ENCODE results near the gene RARB. TPM values are rescaled to one million over a fixed set of nuclear protein-coding genes. Genes with fewer than 3 reads are reported as not detected.

The RARB gene
- total RNA-seq, 1 donor from 2014 or later: 13.4 TPM

DNA sequence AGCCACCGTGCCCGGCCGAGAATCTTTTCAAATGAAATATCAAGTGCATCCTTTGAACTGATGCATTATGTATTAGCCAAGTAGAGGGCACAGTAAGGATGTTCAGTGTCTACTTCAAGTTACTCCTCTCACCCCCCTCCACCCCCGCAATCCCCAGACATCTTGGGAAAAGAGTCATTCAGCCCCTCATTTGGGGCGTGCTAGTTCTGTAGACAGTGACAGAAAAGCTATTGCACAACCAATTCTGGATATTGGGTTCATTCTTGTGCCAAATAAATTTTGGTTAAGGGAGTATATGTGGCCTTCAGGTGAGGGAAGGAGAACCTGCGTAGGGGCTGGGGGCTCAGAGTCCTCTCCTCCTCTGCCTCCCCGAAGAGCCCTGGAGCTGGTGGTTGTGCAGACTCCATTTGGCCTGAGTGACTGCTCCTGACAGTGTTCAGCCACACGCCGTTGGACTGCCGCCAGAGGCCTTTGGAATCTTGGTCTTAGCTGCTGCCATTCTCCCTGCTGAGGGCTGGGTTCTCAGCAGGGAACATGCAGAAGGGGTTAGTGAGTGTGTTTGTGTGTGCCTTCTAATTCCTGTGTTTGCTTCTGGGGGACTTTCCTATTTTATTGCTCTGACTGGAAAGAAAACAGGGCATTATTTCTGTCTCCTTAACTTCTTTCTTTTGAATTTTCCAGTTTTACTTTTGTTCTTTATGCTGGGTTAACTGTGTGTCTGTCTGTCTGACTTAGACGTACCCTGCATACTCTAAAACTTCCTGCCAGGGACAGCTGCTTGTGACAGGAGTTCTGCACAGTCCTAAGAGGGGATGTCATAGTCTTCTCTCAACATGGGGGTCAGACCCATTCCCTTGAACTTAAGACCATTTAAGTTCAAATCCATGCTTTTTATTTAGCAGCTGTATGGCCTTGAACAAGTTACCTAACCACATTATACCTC is 21.0 kb downstream of the RARB start:
- no peak for DNase-seq

GRCh38 chr3:25449857-25450256 is 21.8 kb downstream of the RARB start:
- no peak for DNase-seq

- DNase-seq: no peak
These were observed 24.1 kb downstream of the RARB start for GRCh38 chr3:25452192-25452591.

- DNase-seq: no peak
These were observed 24.7 kb downstream of the RARB start for GRCh38 chr3:25452740-25453139.

- DNase-seq: no peak
These were observed 25.5 kb downstream of the RARB start for GRCh38 chr3:25453619-25454004.

DNA sequence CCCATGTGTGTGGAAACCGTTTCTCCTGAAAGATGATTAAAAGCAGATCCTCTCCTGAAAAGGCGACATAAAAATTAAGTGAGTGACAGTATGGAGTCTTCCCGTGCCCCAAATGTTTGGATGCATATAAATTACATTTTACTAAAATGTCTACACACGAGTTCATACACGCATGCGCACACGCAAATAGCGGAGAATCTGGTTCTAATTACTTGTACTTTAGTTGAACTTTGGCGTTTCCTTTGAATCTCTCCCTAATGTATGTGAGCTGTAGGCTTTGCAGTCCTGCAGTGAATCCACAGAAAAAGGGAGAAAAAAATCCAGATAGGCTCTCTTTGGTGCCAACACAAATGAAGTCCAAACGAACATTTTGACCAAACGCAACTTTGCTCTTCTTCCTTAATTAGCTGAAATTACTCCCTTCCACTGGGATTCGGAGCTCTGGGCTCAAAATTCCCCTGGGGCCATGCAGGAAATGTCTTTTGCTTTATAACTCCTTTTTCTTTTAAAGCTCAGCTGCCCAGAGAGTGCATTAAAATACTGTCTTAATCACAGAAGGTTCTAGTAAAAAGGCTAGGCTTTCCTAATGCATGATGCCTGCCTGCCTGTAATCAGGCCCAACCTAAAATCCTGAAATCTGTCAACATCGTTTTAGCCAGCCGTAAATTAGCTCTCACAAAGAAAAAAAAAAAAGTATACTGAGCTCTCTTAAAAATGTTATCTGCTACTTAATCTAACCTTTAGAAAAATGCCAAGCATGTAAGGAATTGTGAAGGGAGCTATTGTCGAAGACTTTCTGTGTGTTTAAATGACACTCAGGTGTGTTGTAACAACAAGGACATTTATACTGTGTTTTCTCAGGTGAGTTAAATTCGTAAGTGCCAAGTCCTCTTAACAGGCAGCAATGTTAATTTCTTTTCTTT is 26.2 kb downstream of the RARB start:
- no peak for DNase-seq

GRCh38 chr3:25455441-25456132 is 27.5 kb downstream of the RARB start:
- peak; percentile 41 for DNase-seq

DNA sequence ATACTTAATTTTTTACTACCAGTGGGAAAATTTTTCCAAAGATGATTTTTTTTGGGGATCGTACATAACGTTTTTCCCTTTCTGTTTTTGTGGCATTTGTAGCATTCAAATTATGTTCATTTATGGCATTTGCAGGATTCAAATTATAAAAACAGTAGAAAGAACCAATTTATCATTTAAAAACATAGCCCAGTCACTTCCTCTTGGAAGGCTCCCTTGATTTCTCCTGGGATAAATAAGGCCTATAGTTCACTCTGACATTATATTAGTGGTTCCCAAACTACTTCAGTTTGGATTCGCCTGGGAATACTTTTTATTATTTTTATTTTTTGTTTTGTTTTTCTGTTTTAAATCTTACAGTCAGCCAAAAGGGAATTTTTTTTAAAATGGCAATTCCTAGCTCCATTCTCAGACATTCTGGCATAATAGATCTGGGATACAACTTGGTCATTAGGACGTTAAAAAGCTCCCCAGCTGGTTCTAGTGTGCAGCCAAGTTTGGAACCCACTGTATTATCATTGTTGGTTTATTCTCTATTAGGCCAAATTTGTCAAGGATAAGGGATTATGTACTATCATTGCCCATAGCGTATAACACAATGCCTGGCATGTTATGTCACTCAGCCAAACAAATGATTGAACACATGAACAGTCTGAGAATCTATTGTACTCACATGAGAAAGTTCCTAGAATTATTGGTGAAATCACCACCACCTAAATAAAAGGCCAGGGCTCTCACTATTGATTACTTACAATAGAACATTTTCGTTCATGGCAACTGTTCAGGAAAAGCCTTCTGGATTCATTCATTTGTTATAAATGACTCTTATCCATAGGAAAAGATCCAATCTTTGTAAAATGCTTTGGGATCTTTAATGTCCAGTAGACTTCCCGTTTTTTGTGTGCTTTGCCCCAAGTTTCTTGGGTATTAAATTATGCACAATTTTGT is 28.9 kb downstream of the RARB start:
- no peak for DNase-seq

DNA sequence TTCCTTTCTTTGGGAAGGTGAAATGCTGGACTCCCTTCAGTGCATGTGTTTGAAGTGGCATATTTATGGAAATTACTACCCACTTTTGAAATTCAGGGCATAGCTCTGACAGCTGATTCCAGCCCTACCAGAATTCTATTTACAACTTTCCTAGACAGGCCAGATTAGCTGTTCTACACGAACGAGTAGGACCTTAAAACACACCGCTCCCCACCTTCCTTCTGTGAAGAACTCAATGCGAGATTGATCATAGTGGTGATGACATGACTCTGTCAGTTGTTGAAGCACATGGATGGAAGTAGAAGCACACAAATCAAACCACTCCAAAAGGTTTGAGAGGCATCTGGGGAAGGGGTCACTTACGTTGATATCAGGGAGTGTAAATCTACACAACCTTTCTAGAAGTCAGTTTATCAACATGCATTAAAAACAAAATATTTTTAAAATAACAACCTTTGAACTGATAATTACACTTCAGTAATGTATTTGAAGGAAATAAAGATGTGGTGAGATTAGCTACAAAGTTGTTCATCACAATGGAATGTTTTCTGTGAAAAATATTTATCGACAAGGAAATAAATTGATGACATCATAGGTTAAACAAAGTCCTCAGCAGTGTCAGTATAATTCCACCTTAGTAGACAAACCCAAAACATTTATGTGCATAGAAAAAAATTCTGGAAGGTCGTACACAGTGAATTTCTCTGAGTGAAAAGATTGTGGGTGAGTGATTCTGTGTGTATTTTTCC is 29.8 kb downstream of the RARB start:
- DNase-seq: no peak

DNA sequence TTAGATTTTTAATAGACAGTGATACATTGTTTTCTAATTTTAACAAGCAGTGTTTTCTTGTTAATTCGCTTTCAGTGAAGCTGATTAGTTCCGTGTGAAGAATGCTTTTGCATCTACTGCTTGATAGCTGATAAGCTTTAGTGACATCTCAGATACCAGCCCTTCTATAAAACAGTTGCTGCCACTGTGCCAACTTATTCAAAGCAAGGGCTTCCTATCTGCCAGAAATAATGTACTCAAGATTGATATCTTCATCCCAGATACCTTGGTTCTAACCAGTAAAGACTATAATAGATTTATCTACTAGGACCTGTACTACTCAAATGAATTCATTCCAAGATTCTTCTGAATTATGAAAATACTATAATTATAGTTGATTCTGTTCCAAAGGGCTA is 30.4 kb downstream of the RARB start:
- no peak for DNase-seq

DNA sequence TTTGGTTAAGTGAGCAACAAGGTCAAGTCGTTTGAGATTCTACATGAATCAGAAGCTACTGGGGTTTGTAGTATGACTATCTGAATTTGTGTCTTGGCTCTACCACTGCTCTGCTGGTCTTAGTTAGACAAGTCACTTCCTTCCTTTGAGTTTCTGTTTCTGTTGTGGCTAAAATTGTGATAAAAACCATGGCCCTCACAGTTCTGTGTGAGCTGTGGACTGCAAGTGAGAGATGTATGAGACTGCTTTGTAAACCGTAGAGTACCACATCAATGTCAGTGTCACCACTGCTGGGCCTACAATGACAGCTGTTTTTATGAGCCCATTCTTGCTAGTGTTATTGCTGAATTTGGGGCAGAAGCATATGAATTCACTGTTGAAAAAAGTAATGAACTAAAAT is 32.7 kb downstream of the RARB start:
- no peak for DNase-seq

DNA sequence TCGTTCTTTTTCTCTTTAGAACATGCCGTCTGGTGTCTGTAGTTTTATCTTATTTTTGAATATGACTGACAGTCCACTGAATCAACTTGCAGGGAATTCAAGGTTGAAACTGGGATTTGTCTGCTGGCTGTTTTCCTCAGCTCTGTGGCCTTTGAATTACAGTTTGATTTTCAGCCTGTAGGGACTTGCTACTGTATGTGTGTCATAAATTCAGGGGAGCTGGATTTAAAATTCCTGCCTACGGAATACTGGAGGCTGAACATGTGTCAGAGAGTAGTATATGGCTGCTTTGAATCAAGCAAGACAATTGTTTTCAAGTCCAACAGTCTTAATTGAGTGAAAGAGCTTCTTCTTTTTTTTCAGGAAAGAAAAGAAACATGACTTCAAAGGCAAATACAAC is 33.9 kb downstream of the RARB start:
- no peak for DNase-seq

DNA sequence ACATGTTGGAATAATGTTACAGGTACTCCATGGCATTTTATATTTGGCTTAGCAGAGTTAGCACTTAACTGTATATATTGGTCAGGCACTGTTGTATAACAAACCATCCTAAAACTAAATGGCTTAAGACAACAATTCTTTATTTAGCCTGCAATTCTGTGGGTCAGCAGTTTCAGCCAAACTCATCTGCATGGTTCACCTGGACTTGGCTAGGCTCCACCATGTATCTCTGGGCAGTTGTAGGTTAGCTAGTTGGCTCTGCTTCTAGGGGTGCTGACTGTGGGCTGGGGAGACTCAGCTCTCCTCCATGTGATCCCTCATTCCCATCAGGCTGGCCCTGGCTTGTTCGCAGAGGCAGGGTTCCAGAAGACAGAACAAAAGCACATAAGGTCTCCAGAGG is 34.4 kb downstream of the RARB start:
- no peak for DNase-seq

GRCh38 chr3:25463836-25464418 is 35.9 kb downstream of the RARB start:
- no peak for DNase-seq

GRCh38 chr3:25465266-25465860 is 37.3 kb downstream of the RARB start:
- no peak for DNase-seq

- peak; percentile 48 for DNase-seq
These were observed 40.8 kb downstream of the RARB start for GRCh38 chr3:25468866-25469319.

DNA sequence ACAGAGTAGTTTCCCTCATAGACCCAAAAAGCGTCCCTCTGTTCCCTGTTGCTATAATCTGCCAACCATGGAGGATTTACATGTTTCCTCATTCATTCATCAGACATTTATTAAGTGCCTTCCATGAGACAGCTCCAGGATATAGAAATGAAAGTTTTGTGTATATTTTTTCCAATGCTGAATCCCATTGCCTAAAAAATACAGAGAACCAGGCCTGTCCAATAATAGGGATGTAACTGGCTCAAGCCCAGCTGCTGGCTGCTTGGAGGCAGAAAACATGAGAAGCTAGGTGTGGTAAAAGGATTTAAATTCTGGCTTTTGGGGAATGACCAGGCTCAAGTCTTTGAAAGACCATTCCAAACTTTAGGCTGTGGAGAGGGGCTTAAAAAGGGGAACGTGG is 41.5 kb downstream of the RARB start:
- DNase-seq: no peak

GRCh38 chr3:25471081-25471768 is 43.2 kb downstream of the RARB start:
- no peak for DNase-seq

DNA sequence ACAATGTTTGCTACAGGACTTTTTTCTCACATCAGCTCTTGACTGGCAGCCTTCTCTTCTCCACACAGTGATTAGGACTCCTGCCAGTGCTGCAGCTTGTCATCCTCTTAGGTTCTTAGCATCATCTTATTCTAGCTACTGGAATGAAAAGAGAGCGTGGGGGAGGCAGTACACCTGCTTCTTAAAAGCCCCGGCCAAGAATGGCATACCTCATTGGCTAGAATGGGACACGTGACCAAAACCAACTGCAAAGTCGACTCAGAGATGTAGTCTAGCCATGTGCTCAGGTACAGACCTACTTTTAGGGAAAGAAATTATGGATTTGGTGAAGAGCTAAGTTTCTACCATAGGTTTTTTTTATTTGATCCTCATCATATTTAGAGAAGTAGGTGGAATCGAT is 44.1 kb downstream of the RARB start:
- DNase-seq: no peak

Data from occipital lobe (tissue), 2 donors.